Right forelimb (tissue), 1 donor: ENCODE measurements around the gene C11orf86.
"Not testable (repeated sequence)": the region's sequence is repeated elsewhere in the genome, so short reads cannot be mapped to it uniquely, and the experiment has no call there.

Source experiments
- DNase-seq: peaks from one replicate; pipeline ENCODE4 v3.0.0-alpha.2; 2018

The C11orf86 gene

DNA sequence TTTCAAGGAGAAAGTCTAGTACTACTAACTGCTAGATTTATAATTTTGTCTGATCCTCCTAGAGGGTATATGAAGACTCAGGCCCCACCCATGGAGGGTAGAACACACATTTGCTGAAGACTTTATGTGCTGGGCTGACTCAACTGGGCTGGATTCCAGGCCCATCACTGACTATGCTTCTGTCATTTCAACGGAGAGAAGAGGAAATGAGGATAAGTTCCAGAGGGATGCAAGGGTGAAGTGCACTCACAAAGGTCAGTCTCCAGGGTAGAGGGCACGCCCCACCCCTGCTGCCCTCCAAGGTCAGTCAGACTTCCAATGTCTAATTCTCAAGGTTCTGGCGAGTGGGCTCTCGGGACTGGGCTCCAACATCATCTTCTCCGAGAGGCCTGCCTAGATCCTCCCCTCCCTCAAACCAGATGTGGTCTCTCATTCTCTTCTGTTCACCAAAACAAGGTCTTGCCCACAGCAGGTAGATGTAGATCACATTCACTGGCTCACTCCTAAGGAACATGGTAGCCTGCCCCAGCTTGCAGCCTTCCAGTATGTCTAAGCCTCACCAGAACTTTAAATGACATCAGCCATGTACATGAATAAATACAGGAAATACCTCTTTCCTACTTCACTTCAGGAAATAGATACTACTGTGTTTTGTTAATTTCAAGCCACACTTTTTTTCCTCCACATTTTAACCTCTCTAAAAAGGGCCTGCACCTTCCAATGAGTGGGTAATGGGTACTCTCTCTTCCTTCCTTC lies 7.3 kb upstream of the C11orf86 start:
- DNase-seq: no peak

DNA sequence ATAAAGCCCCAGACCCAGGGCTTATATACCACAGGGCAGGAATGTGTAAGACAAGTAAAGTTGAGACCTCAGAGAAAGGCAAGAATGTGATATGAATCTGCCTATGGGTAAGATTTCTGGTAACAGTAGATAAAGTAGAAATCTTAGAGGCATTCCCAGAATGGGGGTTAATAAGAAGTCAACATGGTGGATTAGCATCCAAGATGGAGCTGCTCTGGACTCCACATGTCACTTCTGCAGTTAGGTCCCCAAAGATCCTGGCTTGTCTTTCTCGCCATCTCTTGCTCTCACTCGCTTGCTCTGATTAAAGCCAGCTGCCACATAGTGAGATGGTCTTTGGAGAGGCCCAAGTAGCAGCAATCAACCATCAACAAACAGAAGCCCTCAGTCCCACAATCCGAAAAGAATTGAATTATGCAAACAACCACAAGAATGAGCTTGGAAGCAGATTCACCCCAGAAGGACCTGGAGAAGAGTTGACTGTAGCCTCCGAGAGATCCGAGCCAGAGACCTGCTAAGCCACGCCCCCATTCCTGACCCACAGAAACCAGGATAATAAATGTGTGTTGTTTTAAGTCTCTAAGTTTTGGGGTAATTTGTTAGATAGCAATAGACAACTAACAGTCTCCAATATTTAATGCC lies 5.4 kb upstream of the C11orf86 start:
- DNase-seq: no peak

DNA sequence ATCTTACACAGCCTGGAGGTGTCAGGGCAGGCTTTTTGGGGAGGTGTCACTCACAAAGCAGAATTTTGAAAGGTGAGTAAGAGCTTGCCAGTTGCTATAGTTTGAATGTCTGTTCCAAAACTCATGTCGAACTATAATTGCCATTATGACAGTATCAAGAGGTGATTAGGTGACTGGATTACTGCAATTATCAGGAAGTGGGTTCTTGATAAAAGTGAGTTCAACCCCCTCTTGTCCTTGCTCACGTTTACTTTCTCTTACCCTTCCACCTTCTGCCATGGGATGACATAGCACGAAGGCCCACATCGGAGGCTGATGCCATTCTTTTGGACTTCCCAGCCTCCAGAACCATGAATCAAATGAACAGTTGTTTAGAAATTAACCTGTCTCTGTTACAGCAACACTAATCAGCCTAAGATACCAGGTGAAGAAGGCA lies 4.7 kb upstream of the C11orf86 start:
- DNase-seq: no peak

DNA sequence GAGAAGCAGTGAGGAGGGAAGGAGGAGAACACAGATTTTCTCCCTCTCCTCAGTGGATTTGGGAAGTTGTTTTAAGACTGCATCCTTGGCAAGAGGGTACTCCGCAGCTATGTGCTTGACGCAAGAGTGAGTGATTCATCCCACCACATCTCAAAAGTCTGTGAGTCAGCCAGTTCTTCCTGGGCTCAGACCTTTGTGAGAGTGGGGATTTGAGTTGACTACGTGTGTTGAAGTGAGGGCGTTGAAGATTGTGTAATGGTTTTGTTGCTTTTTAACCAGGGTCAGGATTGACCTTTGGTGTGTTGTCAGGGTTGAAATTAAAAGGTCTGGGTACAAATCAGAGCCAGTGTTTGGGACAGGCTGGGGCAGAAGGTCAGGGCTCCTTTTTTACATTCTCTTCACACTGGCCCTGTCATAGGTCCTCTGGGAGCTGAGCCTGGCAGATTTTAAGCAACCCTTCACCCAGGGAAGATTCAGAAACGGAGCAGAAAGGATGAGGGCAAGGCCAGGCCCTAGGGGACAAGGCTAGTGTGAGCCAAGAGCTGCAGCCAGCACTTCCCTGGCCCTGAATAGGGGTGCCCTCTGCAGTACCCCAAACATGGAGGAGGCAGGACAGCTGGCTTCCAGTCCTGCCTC lies 4.2 kb upstream of the C11orf86 start:
- DNase-seq: no peak

DNA sequence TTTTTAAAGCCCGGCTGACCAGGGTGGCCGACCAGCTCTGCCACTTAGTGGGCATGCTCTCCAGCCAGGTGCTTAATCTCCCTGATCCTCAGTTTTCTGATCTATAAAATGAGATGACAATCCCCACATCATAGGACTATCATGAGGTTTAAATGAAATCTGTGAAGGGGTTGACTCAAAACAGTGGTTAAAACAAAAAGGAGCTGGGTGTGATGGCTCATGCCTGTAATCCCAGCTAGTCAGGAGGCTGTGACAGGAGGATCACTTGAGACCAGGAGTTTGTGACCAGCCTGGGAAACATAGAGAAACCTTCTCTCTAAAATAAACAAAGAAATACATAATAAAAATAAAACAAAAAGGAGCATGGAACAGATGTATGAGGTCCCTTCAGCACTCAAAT lies 3.6 kb upstream of the C11orf86 start:
- DNase-seq: no peak

DNA sequence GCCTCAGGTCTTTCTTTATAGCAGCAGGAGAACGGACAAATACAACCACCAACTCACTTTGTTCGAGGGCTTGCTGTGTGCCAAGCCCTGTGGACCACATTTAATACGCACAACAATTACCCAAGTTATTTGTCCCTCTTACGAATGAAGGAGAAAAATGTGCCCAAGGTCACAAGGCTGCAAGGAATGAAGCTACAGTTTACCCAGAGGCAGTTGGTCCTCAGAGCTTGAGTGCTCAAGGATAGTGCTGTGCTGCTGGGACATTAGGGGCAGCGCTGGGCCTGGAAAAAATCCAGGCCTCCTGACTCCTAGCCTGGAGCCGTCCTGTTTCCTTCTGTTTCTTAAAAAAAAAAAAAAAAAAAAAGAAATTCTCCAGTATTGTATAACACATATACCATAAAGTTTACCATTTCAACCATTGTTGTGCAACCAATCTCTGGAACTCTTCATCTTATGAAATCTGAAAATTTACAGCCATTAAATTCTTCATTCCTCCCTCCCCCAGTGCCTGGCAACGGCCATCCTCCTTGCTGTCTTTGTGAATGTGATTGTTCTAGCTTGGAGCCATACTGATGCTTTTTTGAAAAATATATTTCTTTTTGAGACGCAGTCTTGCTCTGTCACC lies 1.0 kb upstream of the C11orf86 start:
- no peak for DNase-seq

DNA sequence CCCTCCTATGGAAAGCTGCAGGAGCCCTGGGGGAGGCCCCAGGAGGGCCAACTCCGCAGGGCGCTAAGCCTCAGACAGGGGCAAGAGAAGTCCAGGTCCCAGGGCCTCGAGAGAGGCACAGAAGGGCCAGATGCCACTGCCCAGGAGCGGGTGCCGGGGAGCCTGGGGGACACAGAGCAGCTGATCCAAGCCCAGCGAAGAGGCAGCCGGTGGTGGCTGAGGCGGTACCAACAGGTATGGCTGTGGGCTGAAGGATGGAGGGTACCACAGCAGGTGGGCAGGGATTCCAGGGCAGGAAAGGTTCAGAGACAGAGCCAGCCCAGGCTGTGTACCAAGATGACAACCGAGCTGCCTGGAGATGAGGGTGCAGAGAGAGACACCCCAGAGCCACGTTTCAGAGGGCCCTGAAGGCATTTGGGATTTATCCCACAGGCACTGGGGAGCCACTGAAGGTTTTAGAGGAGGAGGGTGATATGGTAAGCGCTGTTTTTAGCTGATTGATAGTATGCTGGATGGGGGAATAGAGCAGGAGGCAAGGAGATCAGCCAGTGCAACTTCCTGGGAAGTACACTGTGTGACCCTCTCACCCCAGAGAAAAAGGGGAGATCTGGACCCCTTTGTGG lies 412 bp downstream of the C11orf86 start:
- DNase-seq: no peak

DNA sequence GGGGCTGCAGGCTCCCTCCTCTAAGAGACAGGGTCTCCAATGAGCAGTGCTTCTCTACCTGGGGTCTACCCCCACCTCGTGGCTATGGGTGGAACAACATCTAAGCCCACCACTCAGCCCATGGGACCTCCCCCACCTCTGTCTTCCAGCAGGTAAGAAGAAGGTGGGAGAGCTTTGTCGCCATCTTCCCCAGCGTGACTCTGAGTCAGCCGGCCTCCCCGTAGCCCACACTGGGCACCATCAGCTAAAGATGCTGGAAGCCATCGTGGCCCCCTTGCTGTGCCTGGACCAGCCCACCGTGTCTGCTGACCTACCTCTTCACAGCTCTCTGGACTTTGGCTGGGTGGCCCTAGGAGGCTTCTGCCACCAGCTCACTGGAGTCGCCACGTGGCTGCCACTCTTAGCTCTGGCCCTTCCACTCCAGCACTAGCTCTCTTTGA lies 944 bp downstream of the C11orf86 start:
- no peak for DNase-seq

DNA sequence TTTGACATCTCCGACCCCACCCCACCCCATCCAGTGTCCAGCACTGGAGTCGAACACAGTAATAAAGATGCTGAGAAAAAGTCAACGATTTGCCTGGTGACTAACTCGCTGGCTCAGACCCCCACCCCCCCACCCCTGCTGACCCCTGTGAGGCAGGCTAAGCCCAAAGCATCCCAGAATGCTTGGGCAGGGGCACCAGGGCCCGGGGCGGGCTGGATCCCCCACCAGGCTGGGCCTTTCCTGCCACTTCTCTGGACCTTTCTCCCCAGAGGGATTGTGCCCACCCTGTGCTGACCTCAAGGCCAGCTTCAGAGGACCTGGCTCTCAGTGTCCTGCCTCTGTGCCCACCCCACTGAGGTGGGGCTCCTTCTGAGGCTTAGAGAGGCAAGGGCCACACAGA lies 1.8 kb downstream of the C11orf86 start:
- no peak for DNase-seq

DNA sequence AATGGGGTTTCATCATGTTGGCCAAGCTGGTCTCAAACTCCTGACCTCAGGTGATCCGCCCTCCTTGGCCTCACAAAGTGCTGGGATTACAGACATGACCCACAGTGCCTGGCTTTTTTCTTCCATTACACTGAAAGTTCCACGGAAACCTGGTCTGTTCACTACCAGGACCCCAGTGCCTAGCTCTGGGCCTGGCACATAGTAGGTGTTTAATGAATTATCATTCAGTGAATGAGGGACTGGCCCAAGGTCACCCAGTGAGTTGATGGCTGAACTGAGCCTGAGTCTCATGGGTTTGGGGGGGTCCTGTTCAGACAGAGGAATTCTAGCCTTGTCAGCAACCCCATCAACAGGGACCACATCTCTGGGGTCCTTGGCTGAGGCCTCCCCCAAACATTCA lies 3.1 kb downstream of the C11orf86 start:
- DNase-seq: no peak

DNA sequence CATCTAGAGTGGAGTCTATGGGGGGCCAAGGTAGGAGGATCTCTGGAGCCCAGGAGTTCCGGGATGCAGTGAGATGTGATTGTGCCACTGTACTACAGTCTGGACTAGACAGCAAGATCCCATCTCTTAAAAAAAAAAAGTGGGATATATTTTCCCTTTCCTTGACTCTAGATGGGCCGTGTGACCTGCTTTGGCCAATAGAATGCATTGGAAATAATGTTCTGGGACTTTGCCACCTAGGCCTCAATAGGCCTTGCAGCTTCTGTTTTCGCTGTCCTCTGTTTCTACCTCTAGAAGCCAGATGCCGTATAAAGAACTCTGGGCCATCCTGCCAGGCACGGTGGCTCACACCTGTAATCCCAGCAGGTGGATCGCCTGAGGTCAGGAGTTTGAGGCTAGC lies 3.6 kb downstream of the C11orf86 start:
- DNase-seq: no peak

DNA sequence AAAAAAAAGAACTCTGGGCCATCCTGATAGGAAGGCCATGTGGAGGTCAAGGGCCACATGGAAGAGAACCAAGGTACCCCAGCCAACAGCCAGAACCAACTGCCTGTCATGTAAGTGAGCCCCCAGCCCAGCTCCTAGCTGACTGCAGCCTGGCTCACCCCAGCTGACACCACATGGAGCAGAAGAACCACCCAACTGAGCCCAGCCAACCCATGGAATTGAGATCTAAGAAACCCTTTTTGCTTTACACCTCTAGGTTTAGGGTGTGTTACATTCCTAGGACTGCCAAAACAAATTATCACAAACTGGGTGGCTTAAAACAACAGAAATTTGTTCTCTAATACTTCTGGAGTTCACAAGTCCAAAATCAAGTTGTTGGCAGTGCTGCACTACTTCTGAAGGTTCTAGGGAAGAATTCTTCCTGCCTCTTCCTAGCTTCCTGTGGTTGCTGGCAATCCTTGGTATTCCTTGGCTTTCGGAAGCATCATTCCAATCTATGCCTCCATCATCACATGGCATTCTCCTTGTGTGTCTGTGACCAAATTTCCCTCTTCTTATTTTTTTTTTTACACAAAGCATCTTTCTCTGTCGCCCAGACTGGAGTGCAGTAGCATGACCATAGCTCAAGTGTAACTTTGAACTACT lies 4.4 kb downstream of the C11orf86 start:
- DNase-seq: no peak

DNA sequence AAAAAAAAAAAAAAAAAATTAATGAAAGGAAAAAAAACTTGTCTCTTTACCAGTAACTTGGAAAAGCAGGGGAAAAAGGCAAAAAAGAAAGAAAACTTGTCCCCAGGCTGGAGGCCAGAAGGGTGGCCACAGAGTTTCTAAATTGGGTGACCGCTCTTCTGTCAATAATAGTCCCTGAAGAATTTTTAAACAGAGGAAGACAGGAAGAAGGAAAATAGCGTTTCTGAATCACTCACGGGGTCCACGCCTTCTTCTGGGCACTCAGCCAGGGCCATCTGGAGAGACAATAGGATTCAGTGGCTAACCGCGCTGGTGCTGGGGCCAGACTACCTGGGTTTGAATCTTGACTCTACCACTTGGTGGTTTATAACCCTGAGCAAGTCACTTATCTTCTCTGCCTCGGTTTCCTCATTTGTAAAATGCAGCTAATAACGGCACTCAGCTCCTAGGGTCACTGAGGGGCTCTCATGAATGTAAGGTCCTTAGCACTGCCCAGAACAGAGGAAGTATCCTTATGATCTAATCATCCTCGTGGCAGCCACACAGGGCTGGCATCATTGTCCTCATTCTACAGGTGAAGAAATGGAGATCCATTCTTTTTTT lies 7.0 kb downstream of the C11orf86 start:
- DNase-seq: peak; percentile 83

DNA sequence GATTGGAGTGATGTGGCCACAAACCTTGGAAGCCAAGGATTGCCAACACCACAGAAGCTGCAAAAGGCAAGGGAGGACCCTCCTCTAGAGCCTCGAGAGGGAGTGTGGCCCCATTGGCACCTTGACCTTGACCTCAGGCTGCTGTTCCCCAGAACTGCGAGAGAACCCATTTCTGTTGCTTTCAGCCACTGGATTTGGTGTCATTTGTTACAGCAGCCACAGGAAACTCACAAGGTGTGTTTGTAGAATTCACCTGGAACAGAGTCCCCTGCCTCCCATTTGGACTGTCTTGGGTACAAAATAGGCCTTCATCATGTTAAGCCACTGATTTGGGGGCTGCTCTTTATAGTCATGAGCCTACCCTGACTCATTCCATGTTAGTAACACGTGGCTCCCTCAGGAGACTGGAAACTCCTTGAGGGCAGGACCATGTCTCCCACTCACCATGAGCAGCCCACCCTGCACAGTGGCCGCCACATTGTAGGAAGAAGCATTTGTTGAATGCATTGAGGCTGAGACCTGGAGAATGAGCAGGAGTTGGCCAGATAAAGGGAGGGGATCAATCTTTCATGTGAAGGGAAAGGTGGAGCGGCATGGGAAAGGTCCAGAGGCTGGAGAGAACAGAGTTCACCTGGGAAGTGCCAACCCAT lies 8.3 kb downstream of the C11orf86 start:
- DNase-seq: no peak

DNA sequence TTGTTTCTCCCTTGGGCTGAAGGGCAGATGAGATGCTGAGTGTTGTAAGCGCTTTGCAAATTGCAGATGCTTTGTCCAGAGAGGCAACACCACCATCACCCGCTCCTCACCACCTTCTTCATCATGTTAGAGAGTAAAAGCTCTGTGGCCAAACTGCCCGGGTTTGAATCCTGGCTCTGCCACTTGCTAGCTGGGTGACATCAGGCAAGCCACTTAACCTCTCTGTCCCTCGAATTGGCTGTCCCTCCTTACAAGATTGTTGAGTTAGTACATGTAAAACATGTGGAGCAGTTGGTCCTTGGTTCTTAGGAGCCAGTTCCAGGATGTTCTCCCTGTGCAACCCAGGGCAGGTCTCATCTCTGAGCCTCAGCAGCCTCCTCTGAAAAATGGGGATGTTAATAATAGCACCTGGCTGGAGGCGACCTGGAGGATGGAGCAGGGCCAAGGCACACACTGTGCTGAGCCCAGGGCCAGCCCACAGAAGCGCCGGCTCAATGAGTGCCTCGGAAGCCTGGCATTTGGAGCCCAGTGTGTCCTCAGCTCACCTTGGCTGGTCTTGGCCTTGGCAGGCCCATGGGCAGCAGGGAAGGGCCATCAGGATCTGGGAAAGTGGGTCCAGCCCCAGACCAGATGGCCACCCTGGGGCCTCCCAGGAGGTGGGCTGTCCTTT lies 10.5 kb downstream of the C11orf86 start:
- DNase-seq: no peak

DNA sequence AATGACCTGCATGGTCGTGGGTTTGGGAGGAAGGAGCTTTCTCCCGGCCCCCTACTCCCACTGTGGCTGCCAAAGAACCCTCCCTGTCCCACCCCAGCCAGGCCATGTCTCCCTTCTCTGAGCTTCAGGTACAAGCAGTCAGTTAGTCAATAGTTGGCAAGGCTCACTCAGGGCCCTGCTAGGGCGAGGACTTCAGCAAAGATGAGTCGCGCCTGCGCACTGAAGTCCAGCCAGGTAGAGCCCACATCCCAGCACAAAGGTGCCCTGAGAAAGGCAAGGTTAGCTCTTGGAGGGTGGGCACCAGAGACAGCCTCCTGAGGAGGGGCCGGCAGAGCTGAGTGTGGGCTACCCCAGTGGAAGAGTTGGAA lies 11.1 kb downstream of the C11orf86 start:
- no peak for DNase-seq

DNA sequence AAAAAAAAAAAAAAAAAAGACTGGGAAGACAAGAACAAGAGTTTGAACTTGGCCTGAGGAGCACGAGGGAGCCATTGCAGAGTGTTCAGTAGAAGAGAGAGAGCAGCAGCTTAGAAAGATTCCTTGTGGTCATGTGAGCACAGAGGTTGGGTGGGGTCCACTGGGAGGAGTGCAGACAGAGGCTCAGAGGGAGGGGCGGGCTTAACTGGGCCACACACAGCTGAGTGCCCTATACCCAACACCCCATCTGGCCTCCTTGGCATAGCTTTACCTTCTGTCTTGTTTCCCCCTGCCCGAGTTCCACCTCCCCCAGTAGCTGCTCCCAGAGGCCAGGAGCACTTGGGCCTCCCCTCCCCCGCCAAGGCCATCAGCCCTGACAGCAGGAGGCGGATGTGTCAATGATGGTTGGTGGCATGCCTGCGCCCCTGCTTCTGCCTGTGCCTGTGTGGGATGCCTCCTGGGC lies 12.1 kb downstream of the C11orf86 start:
- DNase-seq: no peak

DNA sequence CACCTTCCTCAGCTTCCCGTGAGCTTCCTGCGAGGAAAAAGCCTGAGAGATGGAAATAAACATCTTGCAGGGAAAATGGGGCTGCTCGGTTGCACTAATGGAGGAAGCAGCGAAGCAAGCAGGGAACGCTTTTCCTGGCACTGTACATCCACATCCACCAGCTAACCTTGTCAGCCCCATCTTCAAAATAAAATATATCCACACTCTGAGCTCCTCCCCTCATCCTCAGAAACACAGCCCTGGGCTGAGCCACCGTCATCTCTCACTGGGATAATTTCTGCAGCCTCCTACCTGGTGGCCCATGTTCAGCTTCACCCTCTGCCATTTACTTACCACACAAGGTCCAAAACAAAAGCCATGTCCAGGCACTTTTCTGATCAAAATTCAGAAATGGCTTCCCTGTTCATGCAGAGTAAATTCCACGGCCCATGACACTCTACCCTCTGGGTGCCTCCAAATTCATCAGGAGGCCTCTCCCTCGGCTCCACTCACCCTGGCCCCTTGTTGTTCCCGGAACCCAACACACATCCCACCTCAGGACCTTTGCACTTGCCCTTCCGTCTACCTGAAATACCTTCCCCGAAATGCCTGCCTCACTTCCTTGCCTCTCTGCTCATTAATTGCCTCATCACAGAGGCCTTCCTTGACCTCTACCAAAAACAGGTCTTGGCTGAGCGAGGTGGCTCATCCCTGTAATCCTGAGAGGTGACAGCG lies 13.0 kb downstream of the C11orf86 start:
- DNase-seq: no peak

DNA sequence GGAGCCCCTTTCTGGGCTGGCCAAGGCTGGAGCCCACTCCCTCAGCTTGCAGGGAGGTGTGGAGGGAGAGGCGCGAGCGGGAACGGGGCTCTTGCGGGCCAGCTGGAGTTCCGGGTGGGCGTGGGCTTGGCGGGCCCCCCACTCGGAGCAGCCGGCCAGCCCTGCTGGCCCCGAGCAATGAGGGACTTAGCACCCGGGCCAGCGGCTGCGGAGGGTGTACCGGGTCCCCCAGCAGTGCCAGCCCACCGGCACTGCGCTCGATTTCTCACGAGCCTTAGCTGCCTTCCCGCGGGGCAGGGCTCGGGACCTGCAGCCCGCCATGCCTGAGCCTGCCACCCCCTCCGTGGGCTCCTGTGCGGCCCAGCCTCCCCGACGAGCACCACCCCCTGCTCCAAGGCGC lies 13.6 kb downstream of the C11orf86 start:
- DNase-seq: not testable (repeated sequence)

DNA sequence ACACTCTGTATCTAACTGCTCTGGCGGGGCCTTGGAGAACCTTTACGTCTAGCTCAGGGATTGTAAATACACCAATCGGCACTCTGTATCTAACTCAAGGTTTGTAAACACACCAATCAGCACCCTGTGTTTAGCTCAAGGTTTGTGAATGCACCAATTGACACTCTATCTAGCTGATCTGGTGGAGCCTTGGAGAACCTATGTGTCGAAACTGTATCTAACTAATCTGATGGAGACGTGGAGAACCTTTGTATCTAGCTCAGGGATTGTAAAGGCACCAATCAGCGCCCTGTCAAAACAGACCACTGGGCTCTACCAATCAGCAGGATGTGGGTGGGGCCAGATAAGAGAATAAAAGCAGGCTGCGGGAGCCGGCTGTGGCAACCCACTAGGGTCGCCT lies 14.3 kb downstream of the C11orf86 start:
- not testable (repeated sequence) for DNase-seq
